Suprapubic skin (tissue), 4 donors: ENCODE results near the gene ANO9.

Source experiments
- CTCF ChIP-seq, 2 donors: fragments of 200-600 bp in 1 of 2; fragments of 450-650 bp in 1 of 2; sonication (generic) in 1 of 2; IDR thresholded peaks; one replicate each; pipeline ENCODE4 v1.5.1; 2016 to 2019; ENCODE audit warnings: antibody characterized with exemption in 2 of 2, mild to moderate bottlenecking in 1 of 2, moderate library complexity in 1 of 2
- EP300 ChIP-seq: sonication (generic); formaldehyde crosslinking; IDR thresholded peaks from one replicate; pipeline ENCODE4 v1.6.1; 2017; ENCODE audit warnings: antibody characterized with exemption
- POLR2A ChIP-seq, 2 donors: fragments of 450-650 bp; IDR thresholded peaks; one replicate each; pipeline ENCODE4 v1.6.1; 2017; ENCODE audit warnings: antibody characterized with exemption in 2 of 2, mild to moderate bottlenecking in 2 of 2, moderate library complexity in 2 of 2
- POLR2AphosphoS5 ChIP-seq, 3 donors: sonication (generic); formaldehyde crosslinking; IDR thresholded peaks; one replicate each; pipeline ENCODE4 v1.6.1; 2017; ENCODE audit warnings: antibody characterized with exemption in 3 of 3

- TF ChIP-seq POLR2A (IDR thresholded peaks at IDR 0.05) (no peak), CTCF (IDR thresholded peaks at IDR 0.05) (no peak), EP300 (no peak), POLR2AphosphoS5 (IDR thresholded peaks at IDR 0.05) (no peak)
These were observed 4.2 kb upstream of the ANO9 start for GRCh38 chr11:445765-446588.
